ENCODE measurements around the gene BCL10. TPM values are rescaled to one million over a fixed set of nuclear protein-coding genes. Genes with fewer than 3 reads are reported as not detected.

BCL10 gene
- total RNA-seq, 1 experiment from 2014 or later, result 33.8 TPM

DNA sequence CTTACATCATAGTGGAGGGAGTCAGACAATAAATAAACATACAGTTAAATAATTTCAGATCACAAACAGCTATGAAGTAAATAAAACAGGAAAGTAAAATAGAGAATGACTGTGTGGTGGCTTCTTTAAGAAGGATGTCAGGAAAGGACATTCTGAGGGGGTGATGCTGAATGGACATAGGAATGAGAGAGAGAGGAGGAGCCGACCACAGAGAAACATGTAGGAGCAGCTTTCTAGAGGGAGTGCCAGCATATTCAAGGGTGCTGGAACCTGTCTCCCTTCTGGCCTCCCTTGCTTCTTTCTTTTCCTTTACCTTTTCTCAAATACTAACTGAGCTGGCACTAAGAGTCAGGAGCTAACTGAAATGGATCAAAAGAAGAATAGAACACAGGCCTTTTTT, 20.5 kb upstream of the BCL10 start:
- Histone ChIP-seq H3K4me2 (ENCODE audit: low read length) (peak overlapping the region; percentile 75), H3K9me3 (ENCODE audit: control insufficient read depth in 1 of 2, insufficient read depth in 1 of 2, low read depth in 1 of 2, low read length in 2 of 2) (no peaks in the 10 kb centered on the region), H3K36me3 (ENCODE audit: control insufficient read depth in 1 of 2, insufficient read depth in 2 of 2, low read length in 2 of 2) (no peaks in the 10 kb centered on the region), H4K20me1 (ENCODE audit: insufficient read depth) (no peaks in the 10 kb centered on the region), H3K9me2 (ENCODE audit: insufficient read depth) (no peaks in the 10 kb centered on the region), H3K27ac (ENCODE audit: low read depth, low read length) (peak overlapping the region; percentile 44), H3K79me2 (ENCODE audit: insufficient read depth, low read length) (no peaks in the 10 kb centered on the region), H3K27me3 (ENCODE audit: insufficient read depth, low read length) (no peaks in the 10 kb centered on the region), H3K4me1 (ENCODE audit: control insufficient read depth in 1 of 2, insufficient read depth in 2 of 2, low read length in 2 of 2) (peaks cover 30 to 50% of the 10 kb centered on the region in 2 experiments), H2AFZ (ENCODE audit: low read depth, low read length, poor library complexity, severe bottlenecking) (no peak overlapping the region), H3K4me3 (replicated peaks in 1 of 2; ENCODE audit: low read depth in 1 of 2, low read length in 2 of 2) (no peak overlapping the region), H3K9ac (ENCODE audit: low read length) (peak overlapping the region; percentile 19; the same call in 1 of the 2 replicates)
- RAD21 ChIA-PET (ENCODE audit: low non-redundant PET in 1 of 2, low total read pairs in 2 of 2, uncharacterized antibody in 2 of 2, unreplicated experiment in 2 of 2), result no interaction called here
- BruUV-seq (replicated peaks), result no TSS peak
- intact Hi-C loops (cut with micrococcal nuclease), result no loop called here
- POLR2A ChIA-PET, result no interaction called here
- DNase-seq (ENCODE audit: low read depth, low spot score) (no peak), ATAC-seq (no peak)
- TF ChIP-seq EZH2phosphoT487 (IDR thresholded peaks at IDR 0.05; ENCODE audit: borderline replicate concordance) (no peak), ZFX (IDR thresholded peaks at IDR 0.05) (no peak), SP1 (IDR thresholded peaks at IDR 0.05; ENCODE audit: low read depth) (no peak), SRF (IDR thresholded peaks at IDR 0.05; ENCODE audit: low read depth) (no peak), ZNF274 (IDR thresholded peaks at IDR 0.05; ENCODE audit: low read depth, low read length) (no peak), SIN3A (IDR thresholded peaks at IDR 0.05; ENCODE audit: low read depth) (no peak), EGR1 (IDR thresholded peaks at IDR 0.05; ENCODE audit: low read depth) (no peak), YY1 (IDR thresholded peaks at IDR 0.05; ENCODE audit: extremely low read depth, insufficient replicate concordance, low read depth, low read length) (no peak), CEBPB (IDR thresholded peaks at IDR 0.05; ENCODE audit: low read depth) (no peak), EZH2 (IDR thresholded peaks at IDR 0.05) (no peak), RAD21 (IDR thresholded peaks at IDR 0.05; ENCODE audit: low read depth) (no peak), POLR2AphosphoS5 (IDR thresholded peaks at IDR 0.05; ENCODE audit: low read depth, low read length) (no peak)
- TF ChIP-seq, protein P1, sequence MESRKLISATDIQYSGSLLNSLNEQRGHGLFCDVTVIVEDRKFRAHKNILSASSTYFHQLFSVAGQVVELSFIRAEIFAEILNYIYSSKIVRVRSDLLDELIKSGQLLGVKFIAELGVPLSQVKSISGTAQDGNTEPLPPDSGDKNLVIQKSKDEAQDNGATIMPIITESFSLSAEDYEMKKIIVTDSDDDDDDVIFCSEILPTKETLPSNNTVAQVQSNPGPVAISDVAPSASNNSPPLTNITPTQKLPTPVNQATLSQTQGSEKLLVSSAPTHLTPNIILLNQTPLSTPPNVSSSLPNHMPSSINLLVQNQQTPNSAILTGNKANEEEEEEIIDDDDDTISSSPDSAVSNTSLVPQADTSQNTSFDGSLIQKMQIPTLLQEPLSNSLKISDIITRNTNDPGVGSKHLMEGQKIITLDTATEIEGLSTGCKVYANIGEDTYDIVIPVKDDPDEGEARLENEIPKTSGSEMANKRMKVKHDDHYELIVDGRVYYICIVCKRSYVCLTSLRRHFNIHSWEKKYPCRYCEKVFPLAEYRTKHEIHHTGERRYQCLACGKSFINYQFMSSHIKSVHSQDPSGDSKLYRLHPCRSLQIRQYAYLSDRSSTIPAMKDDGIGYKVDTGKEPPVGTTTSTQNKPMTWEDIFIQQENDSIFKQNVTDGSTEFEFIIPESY (IDR thresholded peaks at IDR 0.05; ENCODE audit: extremely low read depth, insufficient replicate concordance, low read length), result no peak
- TF ChIP-seq, protein P2, sequence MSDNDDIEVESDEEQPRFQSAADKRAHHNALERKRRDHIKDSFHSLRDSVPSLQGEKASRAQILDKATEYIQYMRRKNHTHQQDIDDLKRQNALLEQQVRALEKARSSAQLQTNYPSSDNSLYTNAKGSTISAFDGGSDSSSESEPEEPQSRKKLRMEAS (IDR thresholded peaks at IDR 0.05), result no peak
- TF ChIP-seq, protein P3, sequence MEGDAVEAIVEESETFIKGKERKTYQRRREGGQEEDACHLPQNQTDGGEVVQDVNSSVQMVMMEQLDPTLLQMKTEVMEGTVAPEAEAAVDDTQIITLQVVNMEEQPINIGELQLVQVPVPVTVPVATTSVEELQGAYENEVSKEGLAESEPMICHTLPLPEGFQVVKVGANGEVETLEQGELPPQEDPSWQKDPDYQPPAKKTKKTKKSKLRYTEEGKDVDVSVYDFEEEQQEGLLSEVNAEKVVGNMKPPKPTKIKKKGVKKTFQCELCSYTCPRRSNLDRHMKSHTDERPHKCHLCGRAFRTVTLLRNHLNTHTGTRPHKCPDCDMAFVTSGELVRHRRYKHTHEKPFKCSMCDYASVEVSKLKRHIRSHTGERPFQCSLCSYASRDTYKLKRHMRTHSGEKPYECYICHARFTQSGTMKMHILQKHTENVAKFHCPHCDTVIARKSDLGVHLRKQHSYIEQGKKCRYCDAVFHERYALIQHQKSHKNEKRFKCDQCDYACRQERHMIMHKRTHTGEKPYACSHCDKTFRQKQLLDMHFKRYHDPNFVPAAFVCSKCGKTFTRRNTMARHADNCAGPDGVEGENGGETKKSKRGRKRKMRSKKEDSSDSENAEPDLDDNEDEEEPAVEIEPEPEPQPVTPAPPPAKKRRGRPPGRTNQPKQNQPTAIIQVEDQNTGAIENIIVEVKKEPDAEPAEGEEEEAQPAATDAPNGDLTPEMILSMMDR (IDR thresholded peaks at IDR 0.05 in 2 of 3, conservative IDR thresholded peaks at IDR 0.05 in 1 of 3; ENCODE audit: borderline replicate concordance in 1 of 3, insufficient read depth in 1 of 3, low read depth in 2 of 3, low read length in 2 of 3), result no peak
- TF ChIP-seq, protein P4, sequence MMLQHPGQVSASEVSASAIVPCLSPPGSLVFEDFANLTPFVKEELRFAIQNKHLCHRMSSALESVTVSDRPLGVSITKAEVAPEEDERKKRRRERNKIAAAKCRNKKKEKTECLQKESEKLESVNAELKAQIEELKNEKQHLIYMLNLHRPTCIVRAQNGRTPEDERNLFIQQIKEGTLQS (IDR thresholded peaks at IDR 0.05), result no peak
- TF ChIP-seq, protein P5, sequence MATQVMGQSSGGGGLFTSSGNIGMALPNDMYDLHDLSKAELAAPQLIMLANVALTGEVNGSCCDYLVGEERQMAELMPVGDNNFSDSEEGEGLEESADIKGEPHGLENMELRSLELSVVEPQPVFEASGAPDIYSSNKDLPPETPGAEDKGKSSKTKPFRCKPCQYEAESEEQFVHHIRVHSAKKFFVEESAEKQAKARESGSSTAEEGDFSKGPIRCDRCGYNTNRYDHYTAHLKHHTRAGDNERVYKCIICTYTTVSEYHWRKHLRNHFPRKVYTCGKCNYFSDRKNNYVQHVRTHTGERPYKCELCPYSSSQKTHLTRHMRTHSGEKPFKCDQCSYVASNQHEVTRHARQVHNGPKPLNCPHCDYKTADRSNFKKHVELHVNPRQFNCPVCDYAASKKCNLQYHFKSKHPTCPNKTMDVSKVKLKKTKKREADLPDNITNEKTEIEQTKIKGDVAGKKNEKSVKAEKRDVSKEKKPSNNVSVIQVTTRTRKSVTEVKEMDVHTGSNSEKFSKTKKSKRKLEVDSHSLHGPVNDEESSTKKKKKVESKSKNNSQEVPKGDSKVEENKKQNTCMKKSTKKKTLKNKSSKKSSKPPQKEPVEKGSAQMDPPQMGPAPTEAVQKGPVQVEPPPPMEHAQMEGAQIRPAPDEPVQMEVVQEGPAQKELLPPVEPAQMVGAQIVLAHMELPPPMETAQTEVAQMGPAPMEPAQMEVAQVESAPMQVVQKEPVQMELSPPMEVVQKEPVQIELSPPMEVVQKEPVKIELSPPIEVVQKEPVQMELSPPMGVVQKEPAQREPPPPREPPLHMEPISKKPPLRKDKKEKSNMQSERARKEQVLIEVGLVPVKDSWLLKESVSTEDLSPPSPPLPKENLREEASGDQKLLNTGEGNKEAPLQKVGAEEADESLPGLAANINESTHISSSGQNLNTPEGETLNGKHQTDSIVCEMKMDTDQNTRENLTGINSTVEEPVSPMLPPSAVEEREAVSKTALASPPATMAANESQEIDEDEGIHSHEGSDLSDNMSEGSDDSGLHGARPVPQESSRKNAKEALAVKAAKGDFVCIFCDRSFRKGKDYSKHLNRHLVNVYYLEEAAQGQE (IDR thresholded peaks at IDR 0.05; ENCODE audit: low read depth), result no peak
- CTCF ChIA-PET, result interaction anchor here (0.6 to 2.0 kb wide), 3 partner anchors 11 to 396 kb away, joined by 3 to 9 read pairs (median 3); no protein-coding TSS in a partner anchor

Measured in HCT116 (cell line).